Measurements from ENCODE around the gene CENATAC.
A peak's percentile ranks its signal among the peaks of the same experiment; 100 is the strongest.
"Not testable (repeated sequence)": the region's sequence is repeated elsewhere in the genome, so short reads cannot be mapped to it uniquely, and the experiment has no call there.

Gene CENATAC

DNA sequence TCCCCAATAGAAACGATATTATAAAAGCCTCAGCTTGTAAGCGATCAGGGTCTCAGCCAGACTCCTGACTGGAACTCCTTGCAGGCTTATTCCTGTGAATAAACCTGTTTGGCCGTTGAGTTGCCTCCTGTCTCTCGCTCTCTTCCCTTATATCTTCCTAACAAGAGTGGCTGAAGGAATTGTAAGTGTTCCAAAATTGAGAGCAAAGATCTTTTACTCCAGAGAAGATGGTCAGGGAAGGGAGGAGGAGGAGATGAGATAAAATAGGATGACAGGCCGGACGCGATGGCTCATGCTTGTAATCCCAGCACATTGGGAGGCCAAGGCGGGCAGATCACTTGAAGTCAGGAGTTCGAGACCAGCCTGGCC, 34.0 kb downstream of the CENATAC start:
- peaks cover 20% of the 10 kb centered on the region for H3K4me1 ChIP-seq (ENCODE audit: low read length)
- no peaks in the 10 kb centered on the region for H3K9me3 ChIP-seq (replicated peaks; ENCODE audit: insufficient read depth, low read length)
- H3K79me2 ChIP-seq (ENCODE audit: low read length): peaks cover 38% of the 10 kb centered on the region
- no peaks in the 10 kb centered on the region for H3K36me3 ChIP-seq (replicated peaks; ENCODE audit: insufficient read depth, low read length)
- peaks cover 15% of the 10 kb centered on the region for H3F3A ChIP-seq (ENCODE audit: insufficient read depth, low read length)
- H3K9me2 ChIP-seq (replicated peaks; ENCODE audit: insufficient read depth, low read length): no peaks in the 10 kb centered on the region
- no peak overlapping the region for H3K4me3 ChIP-seq (ENCODE audit: low read length)
- DNase-seq: no peak
- no peak overlapping the region for H3K4me2 ChIP-seq (ENCODE audit: low read depth, low read length)
- H2AFZ ChIP-seq (ENCODE audit: low read length): peak overlapping the region; percentile 27; the same call in 1 of the 2 replicates
- H3K9ac ChIP-seq (ENCODE audit: low read length): no peak overlapping the region
- H3K27me3 ChIP-seq (replicated peaks; ENCODE audit: insufficient read depth, low read length): no peaks in the 10 kb centered on the region
- H3K27ac ChIP-seq (ENCODE audit: low read length): no peak overlapping the region
- no peaks in the 10 kb centered on the region for H4K20me1 ChIP-seq (ENCODE audit: insufficient read depth, low read length)
- TF ChIP-seq EZH2 (optimal IDR thresholded peaks at IDR 0.05; ENCODE audit: low read depth, low read length) (no peak), EZH2phosphoT487 (IDR thresholded peaks at IDR 0.05; ENCODE audit: low read length) (no peak)
- TF ChIP-seq, protein P1, sequence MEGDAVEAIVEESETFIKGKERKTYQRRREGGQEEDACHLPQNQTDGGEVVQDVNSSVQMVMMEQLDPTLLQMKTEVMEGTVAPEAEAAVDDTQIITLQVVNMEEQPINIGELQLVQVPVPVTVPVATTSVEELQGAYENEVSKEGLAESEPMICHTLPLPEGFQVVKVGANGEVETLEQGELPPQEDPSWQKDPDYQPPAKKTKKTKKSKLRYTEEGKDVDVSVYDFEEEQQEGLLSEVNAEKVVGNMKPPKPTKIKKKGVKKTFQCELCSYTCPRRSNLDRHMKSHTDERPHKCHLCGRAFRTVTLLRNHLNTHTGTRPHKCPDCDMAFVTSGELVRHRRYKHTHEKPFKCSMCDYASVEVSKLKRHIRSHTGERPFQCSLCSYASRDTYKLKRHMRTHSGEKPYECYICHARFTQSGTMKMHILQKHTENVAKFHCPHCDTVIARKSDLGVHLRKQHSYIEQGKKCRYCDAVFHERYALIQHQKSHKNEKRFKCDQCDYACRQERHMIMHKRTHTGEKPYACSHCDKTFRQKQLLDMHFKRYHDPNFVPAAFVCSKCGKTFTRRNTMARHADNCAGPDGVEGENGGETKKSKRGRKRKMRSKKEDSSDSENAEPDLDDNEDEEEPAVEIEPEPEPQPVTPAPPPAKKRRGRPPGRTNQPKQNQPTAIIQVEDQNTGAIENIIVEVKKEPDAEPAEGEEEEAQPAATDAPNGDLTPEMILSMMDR (IDR thresholded peaks at IDR 0.05; ENCODE audit: low read length): no peak

GRCh38 chr11:119033421-119033820, 35.5 kb downstream of the CENATAC start:
- not testable (repeated sequence) for H3K4me3 ChIP-seq (ENCODE audit: low read length); DNase-seq; H4K20me1 ChIP-seq (ENCODE audit: insufficient read depth, low read length); H3K9me3 ChIP-seq (replicated peaks; ENCODE audit: insufficient read depth, low read length); H2AFZ ChIP-seq (ENCODE audit: low read length); H3K36me3 ChIP-seq (replicated peaks; ENCODE audit: insufficient read depth, low read length); H3K9ac ChIP-seq (ENCODE audit: low read length); H3K9me2 ChIP-seq (replicated peaks; ENCODE audit: insufficient read depth, low read length); H3K27me3 ChIP-seq (replicated peaks; ENCODE audit: insufficient read depth, low read length); H3K4me2 ChIP-seq (ENCODE audit: low read depth, low read length); H3K27ac ChIP-seq (ENCODE audit: low read length)
- Histone ChIP-seq H3K79me2 (ENCODE audit: low read length) (peaks cover 22% of the 10 kb centered on the region), H3K4me1 (ENCODE audit: low read length) (peaks cover 12% of the 10 kb centered on the region), H3F3A (ENCODE audit: insufficient read depth, low read length) (peaks cover 15% of the 10 kb centered on the region)

DNA sequence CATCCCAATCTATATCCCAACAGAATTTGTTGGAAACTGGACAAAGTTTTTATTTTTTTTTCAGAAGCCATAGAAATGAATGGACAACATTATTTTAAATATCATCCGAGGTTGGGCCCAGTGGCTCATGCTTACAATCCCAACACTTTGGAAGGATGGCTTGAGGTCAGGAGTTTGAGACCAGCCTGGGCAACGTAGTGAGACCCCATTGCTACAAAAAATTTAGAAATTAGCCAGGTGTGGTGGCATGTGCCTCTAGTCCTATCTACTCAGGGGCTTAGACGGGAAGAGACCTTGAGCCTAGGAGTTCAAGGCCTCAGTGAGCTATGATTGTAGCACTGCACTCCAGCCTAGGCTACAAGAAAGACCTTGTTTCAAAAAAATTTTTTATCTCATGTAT, 36.9 kb downstream of the CENATAC start:
- Histone ChIP-seq H3K27ac (ENCODE audit: low read length) (no peak overlapping the region), H3K36me3 (replicated peaks; ENCODE audit: insufficient read depth, low read length) (no peaks in the 10 kb centered on the region), H3K4me2 (ENCODE audit: low read depth, low read length) (no peak overlapping the region), H3K9me3 (replicated peaks; ENCODE audit: insufficient read depth, low read length) (no peaks in the 10 kb centered on the region), H3K9ac (ENCODE audit: low read length) (no peak overlapping the region), H3K27me3 (replicated peaks; ENCODE audit: insufficient read depth, low read length) (no peaks in the 10 kb centered on the region), H2AFZ (ENCODE audit: low read length) (no peak overlapping the region), H3K9me2 (replicated peaks; ENCODE audit: insufficient read depth, low read length) (no peaks in the 10 kb centered on the region), H3F3A (ENCODE audit: insufficient read depth, low read length) (peaks cover 3% of the 10 kb centered on the region), H3K4me1 (ENCODE audit: low read length) (no peaks in the 10 kb centered on the region), H4K20me1 (ENCODE audit: insufficient read depth, low read length) (no peaks in the 10 kb centered on the region), H3K79me2 (ENCODE audit: low read length) (peaks cover 8% of the 10 kb centered on the region), H3K4me3 (ENCODE audit: low read length) (no peak overlapping the region)
- no peak for DNase-seq
- TF ChIP-seq, protein P1 (IDR thresholded peaks at IDR 0.05; ENCODE audit: low read length): no peak
- TF ChIP-seq EZH2phosphoT487 (IDR thresholded peaks at IDR 0.05; ENCODE audit: low read length) (no peak), EZH2 (optimal IDR thresholded peaks at IDR 0.05; ENCODE audit: low read depth, low read length) (no peak)

DNA sequence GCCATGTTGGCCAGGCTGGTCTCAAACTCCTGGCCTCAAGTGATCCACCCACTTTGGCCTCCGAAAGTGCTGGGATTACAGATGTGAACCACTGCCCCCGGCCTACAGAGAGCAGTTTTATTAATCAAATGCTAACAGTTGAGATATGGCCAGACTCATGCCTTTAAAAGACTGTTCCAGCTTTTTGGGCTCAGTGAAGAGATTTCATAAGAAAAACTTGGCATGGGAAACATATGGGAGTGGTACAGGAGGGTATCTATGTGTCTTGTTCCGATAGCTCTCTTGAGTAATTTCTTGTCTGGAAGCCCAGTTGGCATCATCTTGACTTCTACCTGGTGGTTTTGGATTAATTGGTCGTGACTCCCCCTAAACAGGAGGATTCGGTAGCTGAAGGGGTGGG, 40.9 kb downstream of the CENATAC start:
- H3K27ac ChIP-seq (ENCODE audit: low read length): no peak overlapping the region
- no peak overlapping the region for H2AFZ ChIP-seq (ENCODE audit: low read length)
- no peaks in the 10 kb centered on the region for H3K36me3 ChIP-seq (replicated peaks; ENCODE audit: insufficient read depth, low read length)
- H4K20me1 ChIP-seq (ENCODE audit: insufficient read depth, low read length): no peaks in the 10 kb centered on the region
- no peak for DNase-seq
- H3K27me3 ChIP-seq (replicated peaks; ENCODE audit: insufficient read depth, low read length): no peaks in the 10 kb centered on the region
- no peaks in the 10 kb centered on the region for H3K79me2 ChIP-seq (ENCODE audit: low read length)
- peaks cover 16% of the 10 kb centered on the region for H3F3A ChIP-seq (ENCODE audit: insufficient read depth, low read length)
- peaks cover 15% of the 10 kb centered on the region for H3K4me1 ChIP-seq (ENCODE audit: low read length)
- H3K4me2 ChIP-seq (ENCODE audit: low read depth, low read length): no peak overlapping the region
- H3K4me3 ChIP-seq (ENCODE audit: low read length): no peak overlapping the region
- no peaks in the 10 kb centered on the region for H3K9me3 ChIP-seq (replicated peaks; ENCODE audit: insufficient read depth, low read length)
- TF ChIP-seq EZH2 (optimal IDR thresholded peaks at IDR 0.05; ENCODE audit: low read depth, low read length) (no peak), EZH2phosphoT487 (IDR thresholded peaks at IDR 0.05; ENCODE audit: low read length) (no peak)
- TF ChIP-seq, protein P1 (IDR thresholded peaks at IDR 0.05; ENCODE audit: low read length): no peak
- H3K9ac ChIP-seq (ENCODE audit: low read length): no peak overlapping the region
- no peaks in the 10 kb centered on the region for H3K9me2 ChIP-seq (replicated peaks; ENCODE audit: insufficient read depth, low read length)

DNA sequence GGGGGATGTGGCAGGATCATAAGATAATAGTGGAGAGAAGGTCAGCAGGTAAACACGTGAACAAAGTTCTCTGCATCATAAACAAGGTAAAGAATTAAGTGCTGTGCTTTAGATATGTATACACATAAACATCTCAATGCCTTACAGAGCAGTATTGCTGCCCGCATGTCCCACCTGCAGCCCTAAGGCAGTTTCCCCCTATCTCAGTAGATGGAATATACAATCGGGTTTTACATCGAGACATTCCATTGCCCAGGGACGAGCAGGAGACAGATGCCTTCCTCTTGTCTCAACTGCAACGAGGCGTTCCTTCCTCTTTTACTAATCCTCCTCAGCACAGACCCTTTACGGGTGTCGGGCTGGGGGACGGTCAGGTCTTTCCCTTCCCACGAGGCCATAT, 41.5 kb downstream of the CENATAC start:
- not testable (repeated sequence) for H2AFZ ChIP-seq (ENCODE audit: low read length); H3K27ac ChIP-seq (ENCODE audit: low read length)

More for the DNA sequence above, 41.5 kb downstream of the CENATAC start:
- H3F3A ChIP-seq (ENCODE audit: insufficient read depth, low read length): peaks cover 21% of the 10 kb centered on the region
- not testable (repeated sequence) for H3K79me2 ChIP-seq (ENCODE audit: low read length); H3K27me3 ChIP-seq (replicated peaks; ENCODE audit: insufficient read depth, low read length); H3K9ac ChIP-seq (ENCODE audit: low read length); DNase-seq; H3K4me2 ChIP-seq (ENCODE audit: low read depth, low read length); H4K20me1 ChIP-seq (ENCODE audit: insufficient read depth, low read length); H3K9me3 ChIP-seq (replicated peaks; ENCODE audit: insufficient read depth, low read length); H3K9me2 ChIP-seq (replicated peaks; ENCODE audit: insufficient read depth, low read length); H3K4me3 ChIP-seq (ENCODE audit: low read length); H3K36me3 ChIP-seq (replicated peaks; ENCODE audit: insufficient read depth, low read length)
- H3K4me1 ChIP-seq (ENCODE audit: low read length): peaks cover 15% of the 10 kb centered on the region
